ENCODE measurements around the gene GP1BB. TPM values are rescaled to one million over a fixed set of nuclear protein-coding genes. Genes with fewer than 3 reads are reported as not detected.

GP1BB gene
- total RNA-seq, 4 donors from 2014 or later: 1.4 to 3.5 (median 2.3) TPM; not detected in 1

- Histone ChIP-seq H3K4me1 (peaks cover 0 to 4% of the 10 kb centered on the region in 2 donors), H3K9me3 (no peaks in the 10 kb centered on the region), H3K4me3 (no peak overlapping the region), H3K27ac (no peak overlapping the region), H3K36me3 (no peaks in the 10 kb centered on the region), H3K27me3 (peaks cover 3 to 29% (median 16%) of the 10 kb centered on the region in 3 donors)
- in situ Hi-C loops (cut with MboI; ENCODE audit: low sequenced_read_pairs in 4 of 4): loop anchor here in 1 of 4 donors (5.0 kb wide), 1 partner anchor 37 kb away; no protein-coding TSS in a partner anchor
- DNase-seq (no peak), ATAC-seq (no peak)
- intact Hi-C loops (cut with DNase I; ENCODE audit: low total_unique reads): no loop called here
- TF ChIP-seq, protein P1, sequence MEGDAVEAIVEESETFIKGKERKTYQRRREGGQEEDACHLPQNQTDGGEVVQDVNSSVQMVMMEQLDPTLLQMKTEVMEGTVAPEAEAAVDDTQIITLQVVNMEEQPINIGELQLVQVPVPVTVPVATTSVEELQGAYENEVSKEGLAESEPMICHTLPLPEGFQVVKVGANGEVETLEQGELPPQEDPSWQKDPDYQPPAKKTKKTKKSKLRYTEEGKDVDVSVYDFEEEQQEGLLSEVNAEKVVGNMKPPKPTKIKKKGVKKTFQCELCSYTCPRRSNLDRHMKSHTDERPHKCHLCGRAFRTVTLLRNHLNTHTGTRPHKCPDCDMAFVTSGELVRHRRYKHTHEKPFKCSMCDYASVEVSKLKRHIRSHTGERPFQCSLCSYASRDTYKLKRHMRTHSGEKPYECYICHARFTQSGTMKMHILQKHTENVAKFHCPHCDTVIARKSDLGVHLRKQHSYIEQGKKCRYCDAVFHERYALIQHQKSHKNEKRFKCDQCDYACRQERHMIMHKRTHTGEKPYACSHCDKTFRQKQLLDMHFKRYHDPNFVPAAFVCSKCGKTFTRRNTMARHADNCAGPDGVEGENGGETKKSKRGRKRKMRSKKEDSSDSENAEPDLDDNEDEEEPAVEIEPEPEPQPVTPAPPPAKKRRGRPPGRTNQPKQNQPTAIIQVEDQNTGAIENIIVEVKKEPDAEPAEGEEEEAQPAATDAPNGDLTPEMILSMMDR (IDR thresholded peaks at IDR 0.05 in 4 of 5, conservative IDR thresholded peaks at IDR 0.05 in 1 of 5): no peak
- no peak for TF ChIP-seq POLR2A (IDR thresholded peaks at IDR 0.05)
Observed at GRCh38 chr22:19769393-19769715, 46.0 kb downstream of the GP1BB start.

GRCh38 chr22:19770349-19771220 lies 47.2 kb downstream of the GP1BB start:
- TF ChIP-seq POLR2A (IDR thresholded peaks at IDR 0.05): no peak
- TF ChIP-seq, protein P1 (IDR thresholded peaks at IDR 0.05 in 4 of 5, conservative IDR thresholded peaks at IDR 0.05 in 1 of 5): no peak
- H3K27ac ChIP-seq: no peak overlapping the region
- no peak overlapping the region for H3K4me3 ChIP-seq
- peaks cover 3 to 24% (median 16%) of the 10 kb centered on the region in 3 donors for H3K27me3 ChIP-seq
- no peak for DNase-seq
- in situ Hi-C loops (cut with MboI; ENCODE audit: low sequenced_read_pairs in 4 of 4) (no loop called here), intact Hi-C loops (cut with DNase I; ENCODE audit: low total_unique reads) (no loop called here)
- peaks cover 0 to 4% of the 10 kb centered on the region in 2 donors for H3K4me1 ChIP-seq
- H3K36me3 ChIP-seq: no peaks in the 10 kb centered on the region
- no peak for ATAC-seq
- H3K9me3 ChIP-seq: no peaks in the 10 kb centered on the region

- intact Hi-C loops (cut with DNase I; ENCODE audit: low total_unique reads) (no loop called here), in situ Hi-C loops (cut with MboI; ENCODE audit: low sequenced_read_pairs in 4 of 4) (no loop called here)
- H3K27me3 ChIP-seq: peaks cover 1 to 18% (median 11%) of the 10 kb centered on the region in 3 donors
- no peak for TF ChIP-seq POLR2A (IDR thresholded peaks at IDR 0.05)
- TF ChIP-seq, protein P1 (IDR thresholded peaks at IDR 0.05 in 4 of 5, conservative IDR thresholded peaks at IDR 0.05 in 1 of 5): no peak
- peaks cover 0 to 3% of the 10 kb centered on the region in 2 donors for H3K4me1 ChIP-seq
- ATAC-seq (no peak), DNase-seq (no peak)
- no peaks in the 10 kb centered on the region for H3K9me3 ChIP-seq
- H3K36me3 ChIP-seq: no peaks in the 10 kb centered on the region
- H3K4me3 ChIP-seq: no peak overlapping the region
- H3K27ac ChIP-seq: no peak overlapping the region
Observed at GRCh38 chr22:19772422-19772672, 49.0 kb downstream of the GP1BB start.

- intact Hi-C loops (cut with DNase I; ENCODE audit: low total_unique reads): no loop called here
- Histone ChIP-seq H3K9me3 (no peaks in the 10 kb centered on the region), H3K36me3 (no peaks in the 10 kb centered on the region), H3K4me3 (no peak overlapping the region), H3K27ac (no peak overlapping the region), H3K27me3 (peaks cover 0 to 16% (median 9%) of the 10 kb centered on the region in 3 donors), H3K4me1 (no peaks in the 10 kb centered on the region)
- ATAC-seq (no peak), DNase-seq (no peak)
- in situ Hi-C loops (cut with MboI; ENCODE audit: low sequenced_read_pairs in 4 of 4): no loop called here
- TF ChIP-seq, protein P1 (IDR thresholded peaks at IDR 0.05 in 4 of 5, conservative IDR thresholded peaks at IDR 0.05 in 1 of 5): no peak
Observed at GRCh38 chr22:19772673-19773469, 49.5 kb downstream of the GP1BB start.
